IPS-18c (cell line): ENCODE results near the gene ASB2.

Experiments used
- H3K4me3 ChIP-seq: 2 replicates; pipeline ENCODE4 v1.7.0; 2013; ENCODE audit warnings: low read depth, mild to moderate bottlenecking, low read length, moderate library complexity; ENCODE audit not compliant: insufficient read depth
- H3K9me3 ChIP-seq: one replicate; pipeline ENCODE4 v1.6.1; 2013; ENCODE audit warnings: mild to moderate bottlenecking, low read length, moderate library complexity; ENCODE audit not compliant: control insufficient read depth, insufficient read depth

ASB2 gene

GRCh38 chr14:93971635-93972027, 4.7 kb downstream of the ASB2 start:
- H3K9me3 ChIP-seq = peaks cover 2% of the 10 kb centered on the region

GRCh38 chr14:93970965-93971634, 5.3 kb downstream of the ASB2 start:
- no peak overlapping the region for H3K4me3 ChIP-seq
- H3K9me3 ChIP-seq = peaks cover 2% of the 10 kb centered on the region

More at GRCh38 chr14:93971635-93972027, 4.7 kb downstream of the ASB2 start:
- H3K4me3 ChIP-seq = no peak overlapping the region

- Histone ChIP-seq H3K9me3 (peaks cover 2% of the 10 kb centered on the region), H3K4me3 (no peak overlapping the region)
These were observed 5.8 kb downstream of the ASB2 start for GRCh38 chr14:93970585-93970964.

- peaks cover 2% of the 10 kb centered on the region for H3K9me3 ChIP-seq
- no peak overlapping the region for H3K4me3 ChIP-seq
These were observed 7.1 kb downstream of the ASB2 start for GRCh38 chr14:93969082-93969828.

- H3K9me3 ChIP-seq = peaks cover 2% of the 10 kb centered on the region
- no peak overlapping the region for H3K4me3 ChIP-seq
These were observed 8.6 kb downstream of the ASB2 start for GRCh38 chr14:93967637-93968250.

- Histone ChIP-seq H3K4me3 (no peak overlapping the region), H3K9me3 (no peaks in the 10 kb centered on the region)
These were observed 10.4 kb downstream of the ASB2 start for GRCh38 chr14:93965946-93966474.

- Histone ChIP-seq H3K9me3 (no peaks in the 10 kb centered on the region), H3K4me3 (no peak overlapping the region)
These were observed 11.0 kb downstream of the ASB2 start for GRCh38 chr14:93965287-93965821.

GRCh38 chr14:93964820-93965286, 11.5 kb downstream of the ASB2 start:
- H3K4me3 ChIP-seq = no peak overlapping the region
- H3K9me3 ChIP-seq = no peaks in the 10 kb centered on the region

- H3K9me3 ChIP-seq = no peaks in the 10 kb centered on the region
- no peak overlapping the region for H3K4me3 ChIP-seq
These were observed 12.1 kb downstream of the ASB2 start for GRCh38 chr14:93964281-93964680.

- Histone ChIP-seq H3K9me3 (no peaks in the 10 kb centered on the region), H3K4me3 (no peak overlapping the region)
These were observed 12.7 kb downstream of the ASB2 start for GRCh38 chr14:93963692-93964091.

- no peaks in the 10 kb centered on the region for H3K9me3 ChIP-seq
- H3K4me3 ChIP-seq = no peak overlapping the region
These were observed 13.4 kb downstream of the ASB2 start for GRCh38 chr14:93962701-93963601.

GRCh38 chr14:93961620-93962019, 14.8 kb downstream of the ASB2 start:
- H3K9me3 ChIP-seq = no peaks in the 10 kb centered on the region
- no peak overlapping the region for H3K4me3 ChIP-seq

- H3K9me3 ChIP-seq = no peaks in the 10 kb centered on the region
- H3K4me3 ChIP-seq = no peak overlapping the region
These were observed 15.5 kb downstream of the ASB2 start for GRCh38 chr14:93960774-93961438.

- no peaks in the 10 kb centered on the region for H3K9me3 ChIP-seq
- H3K4me3 ChIP-seq = no peak overlapping the region
These were observed 16.3 kb downstream of the ASB2 start for GRCh38 chr14:93960108-93960475.

GRCh38 chr14:93959239-93960107, 16.9 kb downstream of the ASB2 start:
- H3K4me3 ChIP-seq = no peak overlapping the region
- no peaks in the 10 kb centered on the region for H3K9me3 ChIP-seq
